Adrenal gland (tissue), 5 donors: ENCODE measurements around the gene CERS1.

ENCODE experiments used
- POLR2A ChIP-seq, 2 donors: fragments of 450-650 bp; IDR thresholded peaks; one replicate each; pipeline ENCODE4 v1.6.1; 2017; ENCODE audit warnings: antibody characterized with exemption in 2 of 2, mild to moderate bottlenecking in 2 of 2, moderate library complexity in 1 of 2
- TF ChIP-seq, protein P1 (sequence below), 6 experiments: fragments of 450-650 bp in 4 of 6; fragments of 200-600 bp in 2 of 6; sonication (generic) in 1 of 6; IDR thresholded peaks; 1 replicate in 5 of 6; 2 replicates in 1 of 6; pipeline versions ENCODE4 v1.5.1 to v1.8.0; 2016 to 2021; ENCODE audit warnings: antibody characterized with exemption in 6 of 6, mild to moderate bottlenecking in 2 of 6, moderate library complexity in 1 of 6
- donor health status: DM: no; HTN: no; CAD: no.

DNA sequence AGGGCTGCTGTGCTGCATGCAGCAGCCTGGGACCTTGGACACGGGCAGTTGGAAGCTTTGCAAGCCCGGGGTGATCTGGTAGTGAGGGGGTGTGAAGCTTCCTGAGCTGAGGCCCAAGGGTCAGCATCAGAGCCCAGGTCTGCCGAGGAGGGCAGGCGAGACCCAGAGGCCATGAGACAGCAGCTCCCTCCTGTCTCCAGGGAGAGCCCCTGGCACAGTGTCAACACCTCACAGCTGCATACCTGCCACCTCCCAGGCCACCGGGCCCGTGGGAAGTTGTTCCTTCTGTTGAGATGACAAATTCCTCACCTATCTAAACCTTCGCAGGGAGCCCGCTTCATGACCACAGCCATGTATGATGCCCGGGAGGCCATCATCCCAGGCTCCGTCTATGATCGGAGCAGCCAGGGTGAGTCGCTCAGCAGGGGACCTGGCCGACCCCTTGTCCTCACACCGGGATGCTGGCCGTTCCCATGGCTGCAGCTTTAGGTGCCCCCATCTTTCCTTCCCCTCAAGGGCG, 32.1 kb downstream of the CERS1 start:
- TF ChIP-seq, protein P1, sequence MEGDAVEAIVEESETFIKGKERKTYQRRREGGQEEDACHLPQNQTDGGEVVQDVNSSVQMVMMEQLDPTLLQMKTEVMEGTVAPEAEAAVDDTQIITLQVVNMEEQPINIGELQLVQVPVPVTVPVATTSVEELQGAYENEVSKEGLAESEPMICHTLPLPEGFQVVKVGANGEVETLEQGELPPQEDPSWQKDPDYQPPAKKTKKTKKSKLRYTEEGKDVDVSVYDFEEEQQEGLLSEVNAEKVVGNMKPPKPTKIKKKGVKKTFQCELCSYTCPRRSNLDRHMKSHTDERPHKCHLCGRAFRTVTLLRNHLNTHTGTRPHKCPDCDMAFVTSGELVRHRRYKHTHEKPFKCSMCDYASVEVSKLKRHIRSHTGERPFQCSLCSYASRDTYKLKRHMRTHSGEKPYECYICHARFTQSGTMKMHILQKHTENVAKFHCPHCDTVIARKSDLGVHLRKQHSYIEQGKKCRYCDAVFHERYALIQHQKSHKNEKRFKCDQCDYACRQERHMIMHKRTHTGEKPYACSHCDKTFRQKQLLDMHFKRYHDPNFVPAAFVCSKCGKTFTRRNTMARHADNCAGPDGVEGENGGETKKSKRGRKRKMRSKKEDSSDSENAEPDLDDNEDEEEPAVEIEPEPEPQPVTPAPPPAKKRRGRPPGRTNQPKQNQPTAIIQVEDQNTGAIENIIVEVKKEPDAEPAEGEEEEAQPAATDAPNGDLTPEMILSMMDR (IDR thresholded peaks at IDR 0.05): no peak
- no peak for TF ChIP-seq POLR2A (IDR thresholded peaks at IDR 0.05)
